HepG2 (cell line): ENCODE measurements around the gene SMTNL1. TPM values are rescaled to one million over a fixed set of nuclear protein-coding genes. Genes with fewer than 3 reads are reported as not detected.

Experiments
- ARNT2 ChIP-seq: sonication (generic); formaldehyde crosslinking; IDR thresholded peaks from 2 replicates; pipeline ENCODE4 v1.8.0; 2022; ENCODE audit warnings: mild to moderate bottlenecking, low read depth, missing genetic modification reagents, moderate library complexity
- GTF3A ChIP-seq: sonication (generic); formaldehyde crosslinking; conservative IDR thresholded peaks from 2 replicates; pipeline ENCODE4 v1.4.0; 2020; ENCODE audit warnings: mild to moderate bottlenecking, missing genetic modification reagents
- HDAC1 ChIP-seq: sonication (generic); formaldehyde crosslinking; IDR thresholded peaks from 2 replicates; pipeline ENCODE4 v1.5.1; 2020; ENCODE audit warnings: mild to moderate bottlenecking, missing genetic modification reagents
- HINFP ChIP-seq: sonication (generic); formaldehyde crosslinking; IDR thresholded peaks from 2 replicates; pipeline ENCODE4 v1.4.0; 2020; ENCODE audit warnings: low read depth, mild to moderate bottlenecking, missing genetic modification reagents
- KDM1A ChIP-seq: IDR thresholded peaks from 2 replicates; pipeline ENCODE4 v1.6.1; 2016; ENCODE audit warnings: missing compliant biosample characterization
- RARG ChIP-seq: sonication (generic); formaldehyde crosslinking; IDR thresholded peaks from 2 replicates; pipeline ENCODE4 v1.4.0; 2020; ENCODE audit warnings: low read depth, mild to moderate bottlenecking, missing genetic modification reagents
- SOX5 ChIP-seq: IDR thresholded peaks from 2 replicates; pipeline ENCODE4 v1.6.1; 2016; ENCODE audit warnings: borderline replicate concordance
- SRF ChIP-seq: IDR thresholded peaks from 2 replicates; pipeline ENCODE4 v1.6.1; 2011; ENCODE audit warnings: mild to moderate bottlenecking, low read depth, low read length, moderate library complexity
- SRY ChIP-seq: sonication (generic); formaldehyde crosslinking; IDR thresholded peaks from 2 replicates; pipeline ENCODE4 v1.8.0; 2022; ENCODE audit warnings: mild to moderate bottlenecking, missing genetic modification reagents
- TMF1 ChIP-seq: sonication (generic); formaldehyde crosslinking; IDR thresholded peaks from 2 replicates; pipeline ENCODE4 v1.8.1; 2022; ENCODE audit warnings: low read depth, missing genetic modification reagents
- ZNF142 ChIP-seq: sonication (generic); formaldehyde crosslinking; IDR thresholded peaks from 2 replicates; pipeline ENCODE4 v1.4.0; 2020; ENCODE audit warnings: missing genetic modification reagents
- ZNF326 ChIP-seq: sonication (generic); formaldehyde crosslinking; IDR thresholded peaks from 2 replicates; pipeline ENCODE4 v1.4.0; 2020; ENCODE audit warnings: missing genetic modification reagents, borderline replicate concordance
- ZNF747 ChIP-seq: sonication (generic); formaldehyde crosslinking; IDR thresholded peaks from 2 replicates; pipeline ENCODE4 v1.8.1; 2023; ENCODE audit warnings: missing genetic modification reagents, mild to moderate bottlenecking, borderline replicate concordance
- ZNF766 ChIP-seq: sonication (generic); formaldehyde crosslinking; IDR thresholded peaks from 2 replicates; pipeline ENCODE4 v1.5.0; 2020; ENCODE audit warnings: missing genetic modification reagents, borderline replicate concordance
- ZSCAN22 ChIP-seq: sonication (generic); formaldehyde crosslinking; IDR thresholded peaks from 2 replicates; pipeline ENCODE4 v1.4.0; 2020; ENCODE audit warnings: mild to moderate bottlenecking, missing genetic modification reagents
- polyA plus RNA-seq, 8 experiments: library from polyadenylated mRNA; depleted of rRNA in 3 of 8; stranded (reverse) in 7 of 8; unstranded in 1 of 8; fragments of >200 nt; fragmentation: Illumina TruSeq in 4 of 8; extraction: Trizol in 4 of 8; gene quantifications; 2 replicates each; pipeline versions ENCODE4 v1.2.1 to v1.2.3, GENCODE V29; 2011 to 2016; ENCODE audit warnings: low read depth in 4 of 8, missing spikeins in 1 of 8, mixed read lengths in 1 of 8; ENCODE audit not compliant: insufficient read depth in 1 of 8
- total RNA-seq, 5 experiments: library from RNA; depleted of rRNA; stranded (reverse); fragments of >200 nt; fragmentation: Illumina TruSeq; extraction: Trizol; gene quantifications; 2 replicates each; pipeline ENCODE4 v1.2.3, GENCODE V29; 2016; ENCODE audit warnings: low read depth in 1 of 5
- TF ChIP-seq, protein P1 (sequence below): sonication (generic); formaldehyde crosslinking; IDR thresholded peaks from 2 replicates; pipeline ENCODE4; 2020; ENCODE audit warnings: missing genetic modification reagents, mild to moderate bottlenecking, borderline replicate concordance
- TF ChIP-seq, protein P2 (sequence below): sonication (generic); formaldehyde crosslinking; IDR thresholded peaks from 2 replicates; pipeline ENCODE4 v1.4.0; 2020; ENCODE audit warnings: low read depth, mild to moderate bottlenecking, missing genetic modification reagents

Gene SMTNL1
- total and polyA plus RNA-seq, 2 of the 13 experiments (the other 11 are each of a cell fraction or from before 2014, with no cell fraction given): 0.04 TPM; not detected in 1

GRCh38 chr11:57514538-57515331 is 22.7 kb upstream of the SMTNL1 start (continued):
- TF ChIP-seq ZNF142 (CRISPR knock-in tag): no peak
- TF ChIP-seq GTF3A: no peak
- TF ChIP-seq ZNF326: no peak
- peak; percentile 30; the same call in 1 of the 2 replicates for TF ChIP-seq TMF1 (CRISPR knock-in tag)
- TF ChIP-seq, protein P1, sequence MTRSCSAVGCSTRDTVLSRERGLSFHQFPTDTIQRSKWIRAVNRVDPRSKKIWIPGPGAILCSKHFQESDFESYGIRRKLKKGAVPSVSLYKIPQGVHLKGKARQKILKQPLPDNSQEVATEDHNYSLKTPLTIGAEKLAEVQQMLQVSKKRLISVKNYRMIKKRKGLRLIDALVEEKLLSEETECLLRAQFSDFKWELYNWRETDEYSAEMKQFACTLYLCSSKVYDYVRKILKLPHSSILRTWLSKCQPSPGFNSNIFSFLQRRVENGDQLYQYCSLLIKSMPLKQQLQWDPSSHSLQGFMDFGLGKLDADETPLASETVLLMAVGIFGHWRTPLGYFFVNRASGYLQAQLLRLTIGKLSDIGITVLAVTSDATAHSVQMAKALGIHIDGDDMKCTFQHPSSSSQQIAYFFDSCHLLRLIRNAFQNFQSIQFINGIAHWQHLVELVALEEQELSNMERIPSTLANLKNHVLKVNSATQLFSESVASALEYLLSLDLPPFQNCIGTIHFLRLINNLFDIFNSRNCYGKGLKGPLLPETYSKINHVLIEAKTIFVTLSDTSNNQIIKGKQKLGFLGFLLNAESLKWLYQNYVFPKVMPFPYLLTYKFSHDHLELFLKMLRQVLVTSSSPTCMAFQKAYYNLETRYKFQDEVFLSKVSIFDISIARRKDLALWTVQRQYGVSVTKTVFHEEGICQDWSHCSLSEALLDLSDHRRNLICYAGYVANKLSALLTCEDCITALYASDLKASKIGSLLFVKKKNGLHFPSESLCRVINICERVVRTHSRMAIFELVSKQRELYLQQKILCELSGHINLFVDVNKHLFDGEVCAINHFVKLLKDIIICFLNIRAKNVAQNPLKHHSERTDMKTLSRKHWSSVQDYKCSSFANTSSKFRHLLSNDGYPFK (CRISPR knock-in tag): 0 out of 2 replicates have a peak, but pooled peaks have one; percentile 29
- TF ChIP-seq, protein P2, sequence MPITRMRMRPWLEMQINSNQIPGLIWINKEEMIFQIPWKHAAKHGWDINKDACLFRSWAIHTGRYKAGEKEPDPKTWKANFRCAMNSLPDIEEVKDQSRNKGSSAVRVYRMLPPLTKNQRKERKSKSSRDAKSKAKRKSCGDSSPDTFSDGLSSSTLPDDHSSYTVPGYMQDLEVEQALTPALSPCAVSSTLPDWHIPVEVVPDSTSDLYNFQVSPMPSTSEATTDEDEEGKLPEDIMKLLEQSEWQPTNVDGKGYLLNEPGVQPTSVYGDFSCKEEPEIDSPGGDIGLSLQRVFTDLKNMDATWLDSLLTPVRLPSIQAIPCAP: no peak
- TF ChIP-seq HINFP: no peak
- TF ChIP-seq ZNF766 (CRISPR knock-in tag): peak; percentile 47; the same call in 1 of the 2 replicates
- TF ChIP-seq SRF: peak; percentile 91
- peak; percentile 85; the same call in 1 of the 2 replicates for TF ChIP-seq ARNT2 (CRISPR knock-in tag)
- TF ChIP-seq SOX5 (CRISPR knock-in tag): no peak; the same call in 1 of the 2 replicates
- no peak for TF ChIP-seq ZNF747 (CRISPR knock-in tag)
- no peak for TF ChIP-seq SRY (CRISPR knock-in tag)
- TF ChIP-seq ZSCAN22 (CRISPR knock-in tag): no peak; the same call in 1 of the 2 replicates
- peak; percentile 86 for TF ChIP-seq KDM1A (CRISPR knock-in tag)
- TF ChIP-seq RARG (CRISPR knock-in tag): no peak
- peak; percentile 45 for TF ChIP-seq HDAC1 (CRISPR knock-in tag)
